Liver (tissue), 3 donors: ENCODE data around the gene FMOD.

Experiments
- ATF3 ChIP-seq: IDR thresholded peaks from 2 replicates; pipeline ENCODE4 v1.6.1; 2016; ENCODE audit warnings: antibody characterized with exemption
- CTCF ChIP-seq: fragments of 150-350 bp; IDR thresholded peaks from 2 replicates; pipeline ENCODE4 v1.5.1; 2017; ENCODE audit warnings: improper control_type of control experiment, low read depth, low read length; ENCODE audit not compliant: missing input control
- FOXA1 ChIP-seq: IDR thresholded peaks from 2 replicates; pipeline ENCODE4 v1.6.1; 2016; ENCODE audit warnings: antibody characterized with exemption
- JUND ChIP-seq, 2 donors: IDR thresholded peaks; 2 replicates each; pipeline ENCODE4 v1.6.1; 2016; ENCODE audit warnings: antibody characterized with exemption in 2 of 2
- REST ChIP-seq: IDR thresholded peaks from 2 replicates; pipeline ENCODE4 v1.6.1; 2016; ENCODE audit warnings: antibody characterized with exemption, mild to moderate bottlenecking
- YY1 ChIP-seq: IDR thresholded peaks from 2 replicates; pipeline ENCODE4 v1.6.1; 2016; ENCODE audit warnings: antibody characterized with exemption, mild to moderate bottlenecking
- donor health status: healthy.
- donor health status: healthy.

GRCh38 chr1:203304391-203304918, 46.5 kb downstream of the FMOD start:
- TF ChIP-seq CTCF (no peak), ATF3 (no peak), REST (no peak), FOXA1 (no peak), JUND (IDR thresholded peaks at IDR 0.05) (no peak), YY1 (peak; percentile 7)
